ENCODE data around the gene MAGEE1.

The MAGEE1 gene, protein sequence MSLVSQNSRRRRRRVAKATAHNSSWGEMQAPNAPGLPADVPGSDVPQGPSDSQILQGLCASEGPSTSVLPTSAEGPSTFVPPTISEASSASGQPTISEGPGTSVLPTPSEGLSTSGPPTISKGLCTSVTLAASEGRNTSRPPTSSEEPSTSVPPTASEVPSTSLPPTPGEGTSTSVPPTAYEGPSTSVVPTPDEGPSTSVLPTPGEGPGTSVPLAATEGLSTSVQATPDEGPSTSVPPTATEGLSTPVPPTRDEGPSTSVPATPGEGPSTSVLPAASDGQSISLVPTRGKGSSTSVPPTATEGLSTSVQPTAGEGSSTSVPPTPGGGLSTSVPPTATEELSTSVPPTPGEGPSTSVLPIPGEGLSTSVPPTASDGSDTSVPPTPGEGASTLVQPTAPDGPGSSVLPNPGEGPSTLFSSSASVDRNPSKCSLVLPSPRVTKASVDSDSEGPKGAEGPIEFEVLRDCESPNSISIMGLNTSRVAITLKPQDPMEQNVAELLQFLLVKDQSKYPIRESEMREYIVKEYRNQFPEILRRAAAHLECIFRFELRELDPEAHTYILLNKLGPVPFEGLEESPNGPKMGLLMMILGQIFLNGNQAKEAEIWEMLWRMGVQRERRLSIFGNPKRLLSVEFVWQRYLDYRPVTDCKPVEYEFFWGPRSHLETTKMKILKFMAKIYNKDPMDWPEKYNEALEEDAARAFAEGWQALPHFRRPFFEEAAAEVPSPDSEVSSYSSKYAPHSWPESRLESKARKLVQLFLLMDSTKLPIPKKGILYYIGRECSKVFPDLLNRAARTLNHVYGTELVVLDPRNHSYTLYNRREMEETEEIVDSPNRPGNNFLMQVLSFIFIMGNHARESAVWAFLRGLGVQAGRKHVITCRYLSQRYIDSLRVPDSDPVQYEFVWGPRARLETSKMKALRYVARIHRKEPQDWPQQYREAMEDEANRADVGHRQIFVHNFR

DNA sequence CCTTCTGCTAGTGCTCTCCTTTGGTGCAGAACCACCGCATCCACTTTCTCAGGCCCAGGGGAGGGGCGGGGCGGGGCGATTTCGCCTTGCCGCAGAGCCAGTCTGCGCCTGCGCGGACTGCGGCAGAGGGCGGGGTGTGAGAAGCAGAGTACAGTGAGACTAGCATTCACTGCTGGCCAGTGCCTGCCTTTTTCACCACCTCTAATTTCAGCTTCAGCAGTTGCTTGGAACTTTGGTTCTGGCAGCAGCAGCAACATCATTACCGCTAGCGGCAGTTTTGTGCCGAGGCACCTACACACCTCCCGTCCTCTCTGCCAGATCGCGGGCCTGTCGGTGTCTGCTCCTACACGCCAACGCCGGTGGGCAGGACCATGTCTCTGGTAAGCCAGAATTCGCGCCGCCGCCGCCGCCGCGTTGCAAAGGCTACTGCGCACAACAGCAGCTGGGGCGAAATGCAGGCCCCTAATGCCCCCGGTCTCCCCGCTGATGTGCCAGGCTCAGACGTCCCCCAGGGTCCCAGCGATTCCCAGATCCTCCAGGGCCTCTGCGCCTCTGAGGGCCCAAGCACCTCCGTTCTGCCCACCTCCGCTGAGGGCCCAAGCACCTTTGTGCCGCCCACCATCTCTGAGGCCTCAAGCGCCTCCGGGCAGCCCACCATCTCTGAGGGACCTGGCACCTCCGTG is at the start of gene MAGEE1:
MAGEE1 (plus strand) TSS at position 151 of the 683 bp plus-strand sequence; CDS start at position 372, 221 bp downstream.
- no peak for DNase-seq

DNA sequence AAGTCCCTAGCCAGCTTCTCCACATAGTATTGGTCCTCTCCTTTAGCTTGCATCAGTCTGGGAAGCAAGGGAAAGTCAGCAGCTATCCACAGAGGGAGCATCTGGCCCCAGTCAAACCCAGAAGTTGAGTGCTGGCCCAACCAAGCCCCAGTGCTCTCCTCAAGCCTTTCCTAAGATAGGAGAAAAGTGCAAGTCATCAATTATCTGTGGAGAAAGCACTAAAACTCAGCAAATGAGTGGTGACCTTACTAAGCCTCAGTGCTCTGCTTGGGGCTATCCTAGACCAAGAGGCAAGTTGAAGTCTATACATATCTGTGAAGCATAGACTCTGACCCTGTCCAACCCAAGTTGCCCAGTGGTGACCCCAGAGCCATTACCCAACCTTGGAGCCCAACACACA is 28.5 kb upstream of the MAGEE1 start:
- no peak for DNase-seq

DNA sequence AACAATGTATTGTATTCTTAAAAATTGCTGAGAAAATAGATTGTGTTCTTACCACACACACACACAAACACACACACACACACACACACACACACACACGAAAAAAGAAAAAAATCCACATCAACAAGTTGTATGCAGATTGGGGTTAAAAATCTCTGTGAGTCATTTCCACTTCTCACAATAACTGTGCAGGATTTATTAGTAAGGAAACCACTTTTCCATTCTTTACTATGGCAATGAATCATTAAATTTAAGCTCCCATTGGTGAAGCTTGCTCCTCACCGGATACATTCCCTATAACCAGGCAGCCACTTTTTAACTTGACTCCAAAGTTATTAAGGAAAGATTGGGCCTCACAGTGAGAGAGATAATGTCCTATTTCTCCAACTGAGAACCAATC is 19.7 kb upstream of the MAGEE1 start:
- no peak for DNase-seq

DNA sequence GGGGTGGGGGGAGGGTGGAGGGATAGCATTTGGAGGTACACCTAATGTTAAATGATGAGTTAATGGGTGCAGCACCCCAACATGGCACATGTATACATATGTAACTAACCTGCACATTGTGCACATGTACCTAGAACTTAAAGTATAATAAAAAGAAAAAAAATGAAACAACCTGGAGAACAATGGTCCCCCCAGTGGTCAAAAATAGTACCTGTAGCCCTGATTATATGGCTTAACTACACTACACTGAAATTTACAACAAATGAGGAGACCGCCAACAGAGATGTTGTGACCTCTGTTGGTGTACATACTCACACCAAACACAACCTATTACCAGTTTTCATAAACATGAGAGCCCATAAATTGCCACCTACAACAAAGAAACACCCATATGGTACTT is 7.3 kb upstream of the MAGEE1 start:
- no peak for DNase-seq

DNA sequence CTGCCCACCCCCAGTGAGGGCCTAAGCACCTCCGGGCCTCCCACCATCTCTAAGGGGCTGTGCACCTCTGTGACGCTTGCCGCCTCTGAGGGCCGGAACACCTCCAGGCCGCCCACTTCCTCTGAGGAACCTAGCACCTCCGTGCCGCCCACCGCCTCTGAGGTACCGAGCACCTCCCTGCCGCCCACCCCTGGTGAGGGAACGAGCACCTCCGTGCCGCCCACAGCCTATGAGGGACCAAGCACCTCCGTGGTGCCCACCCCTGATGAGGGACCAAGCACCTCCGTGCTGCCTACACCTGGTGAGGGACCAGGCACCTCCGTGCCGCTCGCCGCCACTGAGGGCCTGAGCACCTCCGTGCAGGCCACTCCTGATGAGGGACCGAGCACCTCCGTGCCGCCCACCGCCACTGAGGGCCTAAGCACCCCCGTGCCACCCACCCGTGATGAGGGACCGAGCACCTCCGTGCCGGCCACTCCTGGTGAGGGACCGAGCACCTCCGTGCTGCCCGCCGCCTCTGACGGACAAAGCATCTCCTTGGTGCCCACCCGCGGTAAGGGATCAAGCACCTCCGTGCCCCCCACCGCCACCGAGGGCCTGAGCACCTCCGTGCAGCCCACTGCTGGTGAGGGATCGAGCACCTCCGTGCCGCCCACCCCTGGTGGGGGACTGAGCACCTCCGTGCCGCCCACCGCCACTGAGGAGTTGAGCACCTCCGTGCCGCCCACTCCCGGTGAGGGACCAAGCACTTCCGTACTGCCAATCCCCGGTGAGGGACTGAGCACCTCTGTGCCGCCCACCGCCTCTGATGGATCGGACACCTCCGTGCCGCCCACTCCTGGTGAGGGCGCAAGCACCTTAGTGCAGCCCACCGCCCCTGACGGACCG is 977 bp downstream of the MAGEE1 start:
- DNase-seq = no peak

DNA sequence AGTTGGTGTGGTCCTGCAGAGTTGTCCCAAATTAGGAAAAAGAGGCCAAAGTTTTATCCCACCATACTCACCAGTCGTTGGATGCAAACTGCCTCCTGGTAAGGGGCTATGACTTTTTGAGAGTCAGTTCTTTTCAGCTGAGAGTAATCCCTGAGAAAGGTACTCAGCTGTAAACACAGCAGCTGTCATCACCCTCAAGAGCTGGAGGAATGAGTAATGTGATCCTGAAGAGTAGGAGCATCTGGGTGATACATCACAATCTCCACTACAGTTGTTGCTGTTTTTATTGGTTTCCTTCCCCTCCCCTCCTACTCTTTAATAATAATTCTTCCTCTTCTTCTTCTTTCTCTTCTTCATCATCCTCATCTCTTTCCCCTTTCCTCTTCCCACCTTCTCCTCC is 5.7 kb downstream of the MAGEE1 start:
- no peak for DNase-seq

DNA sequence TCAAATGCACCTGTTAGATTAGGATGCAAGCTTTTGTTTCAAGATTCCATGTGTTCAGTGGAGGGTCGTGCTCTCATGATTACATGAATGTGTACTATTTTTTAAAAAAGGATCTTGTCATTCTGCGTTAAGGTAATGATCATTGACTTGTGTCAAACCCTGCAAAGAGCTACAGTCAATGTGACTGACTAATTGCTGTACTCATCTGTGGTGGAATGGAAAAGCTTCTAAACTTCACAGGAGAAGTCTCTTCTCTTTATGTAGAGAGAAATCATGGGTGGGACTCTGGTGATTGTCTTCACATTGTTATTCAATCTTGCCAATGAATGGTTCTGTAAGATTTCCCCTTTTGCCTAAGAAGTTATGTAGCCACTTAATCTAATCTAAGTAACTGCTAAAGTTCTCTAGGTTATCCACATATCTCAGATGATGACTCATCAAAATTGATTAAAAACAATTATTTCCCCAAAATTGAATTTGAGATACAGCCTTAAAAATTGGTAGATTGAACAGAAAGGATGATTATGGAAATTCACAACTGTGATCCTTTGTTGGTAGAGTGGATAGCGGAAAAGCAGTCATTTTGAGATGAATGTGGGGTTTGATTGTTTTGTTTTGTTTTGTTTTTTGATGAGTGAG is 6.7 kb downstream of the MAGEE1 start:
- DNase-seq = no peak

DNA sequence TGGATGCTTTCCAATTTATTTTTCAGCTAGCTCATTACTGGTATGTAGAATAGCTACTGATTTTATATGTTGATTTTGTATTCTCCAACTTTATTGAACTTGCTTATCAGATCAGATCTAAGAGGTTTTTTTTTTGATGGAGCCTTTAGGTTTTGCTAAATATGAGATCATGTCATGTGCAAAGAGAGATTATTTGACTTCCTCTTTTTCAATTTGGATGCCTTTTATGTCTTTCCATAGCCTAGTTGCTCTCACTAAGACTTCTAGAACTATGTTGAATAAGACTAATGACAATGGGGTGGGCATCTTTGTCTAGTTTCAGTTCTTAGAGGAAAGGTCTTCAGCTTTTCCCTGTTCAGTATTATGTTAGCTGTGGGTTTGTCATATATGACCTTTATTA is 11.7 kb downstream of the MAGEE1 start:
- no peak for DNase-seq

DNA sequence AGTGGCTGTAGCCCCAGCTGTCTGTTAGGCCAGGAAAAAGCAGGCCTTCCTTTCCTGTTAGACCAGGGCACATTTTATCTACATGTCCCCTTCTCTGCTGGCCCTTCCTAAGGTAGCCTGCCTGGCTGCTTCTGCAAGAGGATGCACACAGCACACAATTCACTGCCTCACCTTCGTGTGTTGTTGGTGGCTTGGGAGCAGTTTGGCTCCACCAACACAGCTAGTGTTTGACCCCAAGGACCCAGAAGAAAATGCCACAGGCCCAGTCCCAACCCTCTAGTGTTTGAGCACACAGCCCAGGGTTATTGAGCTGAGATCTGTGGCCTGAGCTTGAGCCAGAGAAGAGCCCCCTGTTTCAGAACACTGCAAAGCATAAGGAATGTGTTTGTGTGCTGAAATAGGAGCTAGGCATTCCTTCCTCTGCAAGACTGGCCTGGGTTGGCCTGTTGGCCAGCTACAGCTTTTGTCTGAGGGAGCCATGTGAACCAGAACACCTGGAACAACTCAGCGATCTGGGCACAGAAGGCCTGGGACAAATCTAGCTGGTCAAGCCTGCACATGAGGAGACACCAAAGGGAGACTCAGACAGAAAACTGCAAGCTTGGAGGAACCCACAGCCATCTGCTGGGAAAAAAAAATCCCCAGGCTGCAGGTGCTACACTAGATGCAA is 26.4 kb downstream of the MAGEE1 start:
- DNase-seq = no peak

DNA sequence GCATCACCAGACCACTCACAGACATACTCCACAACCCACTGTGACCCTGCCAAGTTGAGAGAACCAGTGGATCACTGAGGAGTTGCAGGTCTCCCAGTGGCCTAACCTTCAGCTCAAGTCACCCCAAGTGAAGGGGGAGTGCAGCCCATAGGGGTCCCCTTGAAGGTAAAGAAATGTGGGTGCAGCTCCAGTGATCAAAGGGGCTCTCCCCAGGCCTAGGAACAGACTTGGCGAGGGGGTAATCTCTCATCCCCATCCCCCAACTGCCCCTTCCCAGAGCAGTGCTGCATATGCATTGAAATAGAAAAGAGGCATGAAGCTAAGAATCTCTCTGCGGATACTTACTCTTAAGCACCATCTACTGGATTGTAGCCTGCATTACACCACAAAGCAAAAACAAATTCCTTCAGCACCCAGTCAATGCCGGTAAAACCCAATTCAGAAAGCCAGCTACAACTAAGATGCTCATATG is 27.0 kb downstream of the MAGEE1 start:
- no peak for DNase-seq

DNA sequence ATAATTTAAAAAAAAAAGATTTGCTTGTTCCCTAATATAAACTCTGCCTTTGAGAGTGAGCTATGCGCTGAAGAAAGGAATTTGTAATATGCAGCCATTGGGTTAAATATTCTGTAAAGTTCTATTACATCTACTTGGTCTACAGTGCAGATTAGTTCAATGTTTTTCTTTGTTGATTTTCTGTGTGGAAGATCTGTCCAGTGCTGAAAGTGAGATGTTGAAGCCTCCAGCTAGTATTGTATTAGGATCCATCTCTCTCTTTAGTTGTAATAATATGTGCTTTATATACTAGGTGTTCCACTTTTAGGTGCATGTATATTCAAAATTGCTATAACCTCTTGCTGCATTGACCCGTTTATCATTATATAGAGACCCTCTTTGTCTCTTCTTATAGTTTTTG is 49.8 kb downstream of the MAGEE1 start:
- no peak for DNase-seq
